ENCODE measurements around the gene TUFT1.

GRCh38 chr1:151612501-151613281 lies 72.6 kb downstream of the TUFT1 start:
- TF ChIP-seq POLR2A (IDR thresholded peaks at IDR 0.05) (no peak), CTCF (IDR thresholded peaks at IDR 0.05) (no peak)
